Adrenal gland (tissue), 12 donors: ENCODE data around the gene PXDN. TPM values are rescaled to one million over a fixed set of nuclear protein-coding genes. Genes with fewer than 3 reads are reported as not detected.
"Not testable (repeated sequence)": the region's sequence is repeated elsewhere in the genome, so short reads cannot be mapped to it uniquely, and the experiment has no call there.

Experiments
- DNase-seq, 7 donors: peaks; one replicate each; pipeline ENCODE4 v3.0.0-alpha.2; 2019 to 2020
- H3K27ac ChIP-seq, 5 donors: fragments of 200-600 bp; sonication (generic) in 4 of 5; 1 replicate in 3 of 5; 2 replicates in 2 of 5; pipeline versions ENCODE4 v1.5.1 to v1.8.0; 2016 to 2020; ENCODE audit warnings: mild to moderate bottlenecking in 1 of 5
- H3K27me3 ChIP-seq: fragments of 200-600 bp; 2 replicates; pipeline ENCODE4 v1.8.0; 2021
- H3K36me3 ChIP-seq, 2 donors: fragments of 200-600 bp; replicated peaks in 1 of 2; 1 replicate in 1 of 2; 2 replicates in 1 of 2; pipeline versions ENCODE4 v1.5.1 to v1.8.0; 2018 to 2022
- H3K4me1 ChIP-seq, 2 donors: fragments of 200-600 bp; replicated peaks in 1 of 2; 1 replicate in 1 of 2; 2 replicates in 1 of 2; pipeline versions ENCODE4 v1.5.1 to v1.8.0; 2018 to 2021
- H3K4me3 ChIP-seq, 4 donors: fragments of 200-600 bp; sonication (generic) in 3 of 4; one replicate each; pipeline ENCODE4 v1.5.1; 2016 to 2018
- H3K9me3 ChIP-seq, 3 donors: fragments of 200-600 bp; sonication (generic) in 1 of 3; replicated peaks in 1 of 3; 1 replicate in 2 of 3; 2 replicates in 1 of 3; pipeline versions ENCODE4 v1.5.1 to v1.8.0; 2016 to 2021
- CTCF ChIP-seq, 6 experiments: fragments of 450-650 bp in 4 of 6; fragments of 200-600 bp in 2 of 6; sonication (generic) in 1 of 6; IDR thresholded peaks; 1 replicate in 5 of 6; 2 replicates in 1 of 6; pipeline versions ENCODE4 v1.5.1 to v1.8.0; 2016 to 2021; ENCODE audit warnings: antibody characterized with exemption in 6 of 6, mild to moderate bottlenecking in 2 of 6, moderate library complexity in 1 of 6
- POLR2A ChIP-seq, 2 donors: fragments of 450-650 bp; IDR thresholded peaks; one replicate each; pipeline ENCODE4 v1.6.1; 2017; ENCODE audit warnings: antibody characterized with exemption in 2 of 2, mild to moderate bottlenecking in 2 of 2, moderate library complexity in 1 of 2
- WGBS, 4 donors: extraction: QIAGEN DNeasy Blood & Tissue Kit in 2 of 4; methylation state at CpG; one replicate each; pipeline versions ENCODE4 v1.1.5 to v1.1.7; 2013 to 2017; 5-methylcytosine and 5-hydroxymethylcytosine counted together
- intact Hi-C, 2 donors: fragments of 100-400 bp; cut with DNase I; formaldehyde crosslinking; loops; one replicate each; pipeline versions ENCODE4 v1.14.1 to v1.15.0; 2022 to 2023
- polyA plus RNA-seq, 3 donors: library from polyadenylated mRNA; stranded (reverse); fragments of 200-250 nt in 2 of 3; fragments of 350-450 nt in 1 of 3; fragmentation: Illumina TruSeq in 1 of 3; extraction: RNeasy Lipid Tissue Mini Kit (QIAGEN cat#74804) in 1 of 3; gene quantifications; one replicate each; pipeline ENCODE4 v1.2.3, GENCODE V29; 2013 to 2014
- total RNA-seq, 9 donors: library from RNA; depleted of rRNA in 4 of 9; stranded (reverse); fragments of >200 nt in 4 of 9; fragments of 120-200 nt in 1 of 9; fragmentation: NEBNext Ultra II Directional in 1 of 9; extraction: Animal tissue kit (Norgen Biotek cat#: 25700) in 1 of 9; gene quantifications; one replicate each; pipeline versions ENCODE4 v1.1.0 to v1.2.4, GENCODE V29; 2013 to 2023
- donor health status: healthy with polysubstance abuse.
- donor health status: Bipolar disorder and iron deficiency.
- donor health status: DM: yes; HTN: yes; CAD: no.
- donor health status: DM: no; HTN: no; CAD: no.
- donor health status: DM: no; HTN: no; CAD: no.
- donor health status: DM: yes; HTN: yes; CAD: no.

PXDN gene
- total and polyA plus RNA-seq, 12 donors, result 8.5 to 39.5 (median 22.1) TPM

DNA sequence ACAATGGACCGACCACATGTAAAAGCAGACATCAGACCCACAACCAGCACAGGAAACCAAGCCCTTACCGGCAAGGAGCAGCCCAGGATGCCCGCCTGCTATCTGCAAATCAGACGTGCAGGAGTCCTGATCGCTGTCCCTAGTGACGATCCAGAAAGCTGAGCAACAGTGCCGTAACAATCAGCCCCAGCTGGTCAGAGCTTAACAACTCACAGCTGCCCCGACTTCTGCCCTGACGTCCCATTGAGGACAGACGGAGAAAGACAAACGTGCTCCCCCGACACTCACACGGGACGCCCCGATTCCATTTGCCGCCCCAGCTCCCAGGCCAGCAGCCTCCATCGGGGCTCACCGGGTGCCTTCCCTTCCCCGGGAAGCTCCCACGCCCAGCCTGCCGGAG is 39.8 kb upstream of the PXDN start:
- H3K27me3 ChIP-seq, result no peaks in the 10 kb centered on the region
- no peaks in the 10 kb centered on the region for H3K36me3 ChIP-seq
- WGBS, 4 donors, result 49 to 66% (median 60%) methylated on average over 17 to 21 of the region's 21 CpGs
- TF ChIP-seq POLR2A (IDR thresholded peaks at IDR 0.05), result no peak
- no peak overlapping the region for H3K27ac ChIP-seq
- no peaks in the 10 kb centered on the region for H3K4me1 ChIP-seq
- peak in 2 of 7 donors; percentile 16 to 62 for DNase-seq
- no peak overlapping the region for H3K4me3 ChIP-seq
- no peaks in the 10 kb centered on the region for H3K9me3 ChIP-seq
- intact Hi-C loops, result no loop called here

DNA sequence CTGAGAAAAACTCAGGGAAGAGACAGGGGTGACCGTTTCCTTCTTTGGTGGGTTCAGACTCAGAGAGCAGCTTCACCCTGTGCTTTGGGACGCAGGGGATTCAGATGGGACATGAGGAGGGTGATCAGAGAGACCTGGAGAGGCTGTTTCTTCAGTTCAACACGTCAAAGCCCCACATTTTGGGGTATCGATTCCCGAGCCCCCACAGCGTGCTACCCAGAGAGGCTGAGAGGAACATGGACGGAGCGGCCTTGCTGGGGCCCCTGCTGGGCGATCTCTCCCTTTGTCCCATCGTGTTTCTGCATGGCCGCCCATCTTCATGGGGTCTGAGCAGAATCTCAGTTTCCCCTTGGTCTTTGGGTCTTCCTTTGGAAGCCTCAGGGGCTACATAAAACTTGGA is 38.2 kb upstream of the PXDN start:
- H3K27me3 ChIP-seq, result no peaks in the 10 kb centered on the region
- no peaks in the 10 kb centered on the region for H3K4me1 ChIP-seq
- no peaks in the 10 kb centered on the region for H3K9me3 ChIP-seq
- DNase-seq, result peak in 1 of 7 donors; percentile 7
- intact Hi-C loops, result no loop called here
- no peak overlapping the region for H3K4me3 ChIP-seq
- no peaks in the 10 kb centered on the region for H3K36me3 ChIP-seq
- H3K27ac ChIP-seq, result no peak overlapping the region
- TF ChIP-seq POLR2A (IDR thresholded peaks at IDR 0.05) (no peak), CTCF (IDR thresholded peaks at IDR 0.05) (no peak)
- 76 to 88% (median 80%) methylated on average over 9 to 11 of the region's 11 CpGs for WGBS, 4 donors

- WGBS, 4 donors, result 72 to 78% (median 74%) methylated on average over 13 to 16 of the region's 16 CpGs
- H3K4me1 ChIP-seq, result no peaks in the 10 kb centered on the region
- no peaks in the 10 kb centered on the region for H3K27me3 ChIP-seq
- DNase-seq, result peak in 1 of 7 donors; percentile 5
- no peak overlapping the region for H3K4me3 ChIP-seq
- no peaks in the 10 kb centered on the region for H3K9me3 ChIP-seq
- no peak for TF ChIP-seq POLR2A (IDR thresholded peaks at IDR 0.05)
- TF ChIP-seq CTCF (IDR thresholded peaks at IDR 0.05), result no peak
- no peaks in the 10 kb centered on the region for H3K36me3 ChIP-seq
- intact Hi-C loops, result no loop called here
- no peak overlapping the region for H3K27ac ChIP-seq
These were observed 37.2 kb upstream of the PXDN start for GRCh38 chr2:1781291-1782080.

GRCh38 chr2:1780693-1781092 is 36.4 kb upstream of the PXDN start:
- no peak overlapping the region for H3K27ac ChIP-seq
- WGBS, 4 donors, result 64 to 74% (median 70%) methylated on average over 2 of the region's 2 CpGs
- TF ChIP-seq POLR2A (IDR thresholded peaks at IDR 0.05), result no peak
- no peaks in the 10 kb centered on the region for H3K36me3 ChIP-seq
- no peaks in the 10 kb centered on the region for H3K9me3 ChIP-seq
- no peaks in the 10 kb centered on the region for H3K4me1 ChIP-seq
- DNase-seq, result no peak
- no peaks in the 10 kb centered on the region for H3K27me3 ChIP-seq
- intact Hi-C loops, result no loop called here
- no peak overlapping the region for H3K4me3 ChIP-seq

DNA sequence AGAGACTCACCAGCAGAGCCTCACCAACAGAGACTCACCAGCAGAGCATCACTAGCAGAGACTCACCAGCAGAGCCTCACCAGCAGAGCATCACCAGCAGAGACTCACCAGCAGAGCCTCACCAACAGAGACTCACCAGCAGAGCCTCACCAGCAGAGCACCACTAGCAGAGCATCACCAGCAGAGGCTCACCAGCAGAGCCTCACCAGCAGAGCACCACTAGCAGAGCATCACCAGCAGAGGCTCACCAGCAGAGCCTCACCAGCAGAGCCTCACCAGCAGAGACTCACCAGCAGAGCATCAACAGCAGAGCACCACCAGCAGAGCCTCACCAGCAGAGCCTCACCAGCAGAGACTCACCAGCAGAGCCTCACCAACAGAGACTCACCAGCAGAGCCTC is 35.7 kb upstream of the PXDN start:
- intact Hi-C loops, H3K4me3 ChIP-seq, H3K9me3 ChIP-seq, H3K27me3 ChIP-seq, H3K36me3 ChIP-seq, DNase-seq, H3K4me1 ChIP-seq, H3K27ac ChIP-seq: not testable (repeated sequence)

DNA sequence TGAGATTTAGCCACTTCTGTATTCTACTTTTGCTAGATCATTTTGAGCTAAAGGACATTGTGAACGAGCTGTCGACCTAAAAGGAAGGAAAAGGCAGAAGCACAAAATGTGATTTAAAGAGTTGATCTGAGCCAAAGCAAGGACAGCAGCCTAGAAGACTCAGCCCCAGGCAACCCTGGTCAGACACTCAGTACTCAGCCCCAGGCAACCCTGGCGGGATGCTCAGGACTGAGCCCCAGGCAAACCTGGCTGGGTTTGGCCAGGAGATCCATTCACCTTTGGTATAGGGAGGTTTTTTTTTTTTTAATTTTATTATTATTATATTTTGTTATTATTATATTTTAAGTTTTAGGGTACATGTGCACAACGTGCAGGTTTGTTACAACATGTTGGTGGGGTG is 34.3 kb upstream of the PXDN start:
- WGBS, 4 donors, result 48 to 65% (median 57%) methylated on average over 4 of the region's 4 CpGs
- no peak for DNase-seq

More for the DNA sequence above, 34.3 kb upstream of the PXDN start:
- intact Hi-C loops, result no loop called here
- TF ChIP-seq CTCF (IDR thresholded peaks at IDR 0.05) (no peak), POLR2A (IDR thresholded peaks at IDR 0.05) (no peak)
- H3K4me3 ChIP-seq, result no peak overlapping the region
- no peaks in the 10 kb centered on the region for H3K9me3 ChIP-seq
- H3K4me1 ChIP-seq, result no peaks in the 10 kb centered on the region
- H3K27ac ChIP-seq, result no peak overlapping the region
- H3K36me3 ChIP-seq, result no peaks in the 10 kb centered on the region
- H3K27me3 ChIP-seq, result no peaks in the 10 kb centered on the region
